22Rv1 (cell line): ENCODE measurements around the gene DSCAML1.

ENCODE experiments used
- H3K27ac ChIP-seq: fragments of 450-650 bp; 2 replicates; pipeline ENCODE4 v1.5.1; 2017
- CTCF ChIP-seq: fragments of 450-650 bp; IDR thresholded peaks from 2 replicates; pipeline ENCODE4 v1.5.1; 2017; ENCODE audit warnings: mild to moderate bottlenecking
- ZFX ChIP-seq: fragments of 450-650 bp; IDR thresholded peaks from 2 replicates; pipeline ENCODE4 v1.6.1; 2017; ENCODE audit warnings: antibody characterized with exemption, borderline replicate concordance

Gene DSCAML1

GRCh38 chr11:117423046-117423575 is 373.9 kb downstream of the DSCAML1 start:
- no peak overlapping the region for H3K27ac ChIP-seq
- TF ChIP-seq CTCF (no peak), ZFX (no peak)

- TF ChIP-seq ZFX: no peak
- no peak for TF ChIP-seq CTCF
- H3K27ac ChIP-seq: no peak overlapping the region
These were observed 375.5 kb downstream of the DSCAML1 start for GRCh38 chr11:117421476-117421875.

GRCh38 chr11:117421041-117421440 is 376.0 kb downstream of the DSCAML1 start:
- no peak overlapping the region for H3K27ac ChIP-seq
- TF ChIP-seq CTCF: no peak
- no peak for TF ChIP-seq ZFX

- TF ChIP-seq CTCF (no peak), ZFX (no peak)
- no peak overlapping the region for H3K27ac ChIP-seq
These were observed 376.4 kb downstream of the DSCAML1 start for GRCh38 chr11:117420598-117420997.

- TF ChIP-seq ZFX (no peak), CTCF (no peak)
- H3K27ac ChIP-seq: no peak overlapping the region
These were observed 376.9 kb downstream of the DSCAML1 start for GRCh38 chr11:117420143-117420485.

- TF ChIP-seq CTCF: no peak
- no peak for TF ChIP-seq ZFX
- no peak overlapping the region for H3K27ac ChIP-seq
These were observed 377.4 kb downstream of the DSCAML1 start for GRCh38 chr11:117419482-117420142.

GRCh38 chr11:117418737-117419481 is 378.1 kb downstream of the DSCAML1 start:
- TF ChIP-seq ZFX (no peak), CTCF (no peak)
- H3K27ac ChIP-seq: no peak overlapping the region
